Neural cell (in vitro differentiated cells): ENCODE measurements around the gene TMPRSS11A. TPM values are rescaled to one million over a fixed set of nuclear protein-coding genes. Genes with fewer than 3 reads are reported as not detected.

Experiments used
- H2AFZ ChIP-seq: fragments of 200-600, 300-800 bp; sonication (generic), shearing (Covaris generic); 2 replicates; pipeline ENCODE4 v1.6.0; 2014; ENCODE audit warnings: low read depth, mild to moderate bottlenecking, antibody characterized with exemption, low read length, moderate library complexity
- H3F3A ChIP-seq: fragments of 200-600 bp; shearing (Covaris generic); 2 replicates; pipeline ENCODE4 v1.6.1; 2016; ENCODE audit warnings: mild to moderate bottlenecking, moderate library complexity, mixed read lengths, antibody characterized with exemption, low read length; ENCODE audit not compliant: insufficient read depth, poor library complexity, severe bottlenecking
- H3K27ac ChIP-seq: fragments of 200-600, 300-800 bp; sonication (generic), shearing (Covaris generic); 2 replicates; pipeline ENCODE4 v1.5.1; 2014; ENCODE audit warnings: mild to moderate bottlenecking, low read length, moderate library complexity
- H3K27me3 ChIP-seq: fragments of 300-800, 200-600 bp; sonication (generic), shearing (Covaris generic); 2 replicates; pipeline ENCODE4 v1.6.0; 2014; ENCODE audit warnings: mild to moderate bottlenecking, low read depth, low read length, moderate library complexity; ENCODE audit not compliant: insufficient read depth
- H3K36me3 ChIP-seq: fragments of 300-800, 200-600 bp; sonication (generic), shearing (Covaris generic); 2 replicates; pipeline ENCODE4 v1.5.1; 2014; ENCODE audit warnings: mild to moderate bottlenecking, antibody characterized with exemption, low read length, moderate library complexity; ENCODE audit not compliant: insufficient read depth
- H3K4me2 ChIP-seq: fragments of 300-800, 200-600 bp; sonication (generic), shearing (Covaris generic); 2 replicates; pipeline ENCODE4 v1.6.0; 2014; ENCODE audit warnings: mild to moderate bottlenecking, low read length
- H3K4me3 ChIP-seq: fragments of 300-800, 200-600 bp; sonication (generic), shearing (Covaris generic); 2 replicates; pipeline ENCODE4 v1.5.1; 2014; ENCODE audit warnings: mild to moderate bottlenecking, low read length, moderate library complexity
- H3K79me2 ChIP-seq: fragments of 200-600 bp; shearing (Covaris generic); replicated peaks from 2 replicates; pipeline ENCODE4 v1.6.0; 2014; ENCODE audit warnings: mild to moderate bottlenecking, low read length, moderate library complexity; ENCODE audit not compliant: insufficient read depth
- H3K9ac ChIP-seq: fragments of 300-800, 200-600 bp; sonication (generic), shearing (Covaris generic); 2 replicates; pipeline ENCODE4 v1.6.1; 2016; ENCODE audit warnings: mild to moderate bottlenecking, low read length, mixed read lengths
- H3K9me2 ChIP-seq: fragments of 200-600 bp; shearing (Covaris generic); 2 replicates; pipeline ENCODE4 v1.6.1; 2016; ENCODE audit warnings: mild to moderate bottlenecking, low read length, mixed read lengths; ENCODE audit not compliant: insufficient read depth
- H3K9me3 ChIP-seq: fragments of 200-600, 300-800 bp; sonication (generic), shearing (Covaris generic); 2 replicates; pipeline ENCODE4 v1.6.1; 2016; ENCODE audit warnings: mild to moderate bottlenecking, mixed run types, low read length, moderate library complexity, mixed read lengths
- H4K20me1 ChIP-seq: fragments of 200-600 bp; shearing (Covaris generic); 2 replicates; pipeline ENCODE4 v1.6.1; 2016; ENCODE audit warnings: mild to moderate bottlenecking, mixed run types; ENCODE audit not compliant: insufficient read depth
- EP300 ChIP-seq: fragments of 450-650 bp; conservative IDR thresholded peaks from 2 replicates; pipeline ENCODE4 v1.6.1; 2014; ENCODE audit warnings: antibody characterized with exemption, mild to moderate bottlenecking, moderate library complexity; ENCODE audit not compliant: poor library complexity, severe bottlenecking
- EZH2 ChIP-seq: fragments of 200-600, 300-800 bp; shearing (Covaris generic), sonication (generic); IDR thresholded peaks from 2 replicates; pipeline ENCODE4 v1.6.1; 2014; ENCODE audit warnings: antibody characterized with exemption, low read length, borderline replicate concordance, mild to moderate bottlenecking; ENCODE audit not compliant: insufficient read depth, poor library complexity, severe bottlenecking
- MXI1 ChIP-seq: fragments of 450-650 bp; conservative IDR thresholded peaks from 2 replicates; pipeline ENCODE4 v1.6.1; 2014; ENCODE audit warnings: antibody characterized with exemption, mild to moderate bottlenecking; ENCODE audit not compliant: poor library complexity, severe bottlenecking
- POLR2AphosphoS5 ChIP-seq: IDR thresholded peaks from 2 replicates; pipeline ENCODE4 v1.6.1; 2012
- RAD21 ChIP-seq: fragments of 450-650 bp; conservative IDR thresholded peaks from 2 replicates; pipeline ENCODE4 v1.6.1; 2014; ENCODE audit warnings: antibody characterized with exemption, mild to moderate bottlenecking, moderate library complexity
- SMC3 ChIP-seq: fragments of 450-650 bp; conservative IDR thresholded peaks from 2 replicates; pipeline ENCODE4 v1.6.1; 2014; ENCODE audit warnings: antibody characterized with exemption, mild to moderate bottlenecking, moderate library complexity; ENCODE audit not compliant: poor library complexity
- polyA plus RNA-seq: library from polyadenylated mRNA; depleted of rRNA; stranded (reverse); fragments of >200 nt; gene quantifications from 2 replicates; pipeline ENCODE4 v1.2.3, GENCODE V29; 2014
- TF ChIP-seq, protein P1 (sequence below): fragments of 450-650 bp; IDR thresholded peaks from 2 replicates; pipeline ENCODE4 v1.5.1; 2014; ENCODE audit warnings: antibody characterized with exemption, mild to moderate bottlenecking, moderate library complexity; ENCODE audit not compliant: poor library complexity, severe bottlenecking
- TF ChIP-seq, protein P2 (sequence below): IDR thresholded peaks from 2 replicates; pipeline ENCODE4 v1.6.1; 2012; ENCODE audit warnings: borderline replicate concordance

Gene TMPRSS11A
- polyA plus RNA-seq, 1 donor from 2014 or later = not detected

DNA sequence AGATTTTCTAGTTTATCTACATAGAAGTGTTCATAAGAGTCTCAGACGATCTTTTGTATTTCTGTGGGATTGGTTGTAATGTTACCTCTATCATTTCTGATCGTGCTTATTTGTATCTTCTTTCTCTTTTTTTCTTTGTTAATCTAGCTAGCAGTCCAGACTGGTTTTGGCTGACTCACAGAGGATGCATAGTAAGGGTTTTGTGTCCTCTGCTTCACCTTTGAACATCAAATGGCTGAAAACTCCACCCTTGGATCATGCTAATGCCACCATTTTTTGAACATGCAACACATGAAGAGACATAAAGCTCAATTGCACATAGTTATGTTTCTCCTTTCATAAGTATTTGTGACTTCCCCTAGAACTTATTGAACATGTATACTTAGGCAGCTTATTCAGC is 22.8 kb downstream of the TMPRSS11A start:
- no peak for TF ChIP-seq RAD21
- TF ChIP-seq EP300 = no peak
- no peak for TF ChIP-seq EZH2
- TF ChIP-seq, protein P1, sequence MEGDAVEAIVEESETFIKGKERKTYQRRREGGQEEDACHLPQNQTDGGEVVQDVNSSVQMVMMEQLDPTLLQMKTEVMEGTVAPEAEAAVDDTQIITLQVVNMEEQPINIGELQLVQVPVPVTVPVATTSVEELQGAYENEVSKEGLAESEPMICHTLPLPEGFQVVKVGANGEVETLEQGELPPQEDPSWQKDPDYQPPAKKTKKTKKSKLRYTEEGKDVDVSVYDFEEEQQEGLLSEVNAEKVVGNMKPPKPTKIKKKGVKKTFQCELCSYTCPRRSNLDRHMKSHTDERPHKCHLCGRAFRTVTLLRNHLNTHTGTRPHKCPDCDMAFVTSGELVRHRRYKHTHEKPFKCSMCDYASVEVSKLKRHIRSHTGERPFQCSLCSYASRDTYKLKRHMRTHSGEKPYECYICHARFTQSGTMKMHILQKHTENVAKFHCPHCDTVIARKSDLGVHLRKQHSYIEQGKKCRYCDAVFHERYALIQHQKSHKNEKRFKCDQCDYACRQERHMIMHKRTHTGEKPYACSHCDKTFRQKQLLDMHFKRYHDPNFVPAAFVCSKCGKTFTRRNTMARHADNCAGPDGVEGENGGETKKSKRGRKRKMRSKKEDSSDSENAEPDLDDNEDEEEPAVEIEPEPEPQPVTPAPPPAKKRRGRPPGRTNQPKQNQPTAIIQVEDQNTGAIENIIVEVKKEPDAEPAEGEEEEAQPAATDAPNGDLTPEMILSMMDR = no peak
- TF ChIP-seq, protein P2, sequence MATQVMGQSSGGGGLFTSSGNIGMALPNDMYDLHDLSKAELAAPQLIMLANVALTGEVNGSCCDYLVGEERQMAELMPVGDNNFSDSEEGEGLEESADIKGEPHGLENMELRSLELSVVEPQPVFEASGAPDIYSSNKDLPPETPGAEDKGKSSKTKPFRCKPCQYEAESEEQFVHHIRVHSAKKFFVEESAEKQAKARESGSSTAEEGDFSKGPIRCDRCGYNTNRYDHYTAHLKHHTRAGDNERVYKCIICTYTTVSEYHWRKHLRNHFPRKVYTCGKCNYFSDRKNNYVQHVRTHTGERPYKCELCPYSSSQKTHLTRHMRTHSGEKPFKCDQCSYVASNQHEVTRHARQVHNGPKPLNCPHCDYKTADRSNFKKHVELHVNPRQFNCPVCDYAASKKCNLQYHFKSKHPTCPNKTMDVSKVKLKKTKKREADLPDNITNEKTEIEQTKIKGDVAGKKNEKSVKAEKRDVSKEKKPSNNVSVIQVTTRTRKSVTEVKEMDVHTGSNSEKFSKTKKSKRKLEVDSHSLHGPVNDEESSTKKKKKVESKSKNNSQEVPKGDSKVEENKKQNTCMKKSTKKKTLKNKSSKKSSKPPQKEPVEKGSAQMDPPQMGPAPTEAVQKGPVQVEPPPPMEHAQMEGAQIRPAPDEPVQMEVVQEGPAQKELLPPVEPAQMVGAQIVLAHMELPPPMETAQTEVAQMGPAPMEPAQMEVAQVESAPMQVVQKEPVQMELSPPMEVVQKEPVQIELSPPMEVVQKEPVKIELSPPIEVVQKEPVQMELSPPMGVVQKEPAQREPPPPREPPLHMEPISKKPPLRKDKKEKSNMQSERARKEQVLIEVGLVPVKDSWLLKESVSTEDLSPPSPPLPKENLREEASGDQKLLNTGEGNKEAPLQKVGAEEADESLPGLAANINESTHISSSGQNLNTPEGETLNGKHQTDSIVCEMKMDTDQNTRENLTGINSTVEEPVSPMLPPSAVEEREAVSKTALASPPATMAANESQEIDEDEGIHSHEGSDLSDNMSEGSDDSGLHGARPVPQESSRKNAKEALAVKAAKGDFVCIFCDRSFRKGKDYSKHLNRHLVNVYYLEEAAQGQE = no peak
- no peak for TF ChIP-seq POLR2AphosphoS5
- TF ChIP-seq SMC3 = no peak
- no peaks in the 10 kb centered on the region for H3K9me3 ChIP-seq
- no peak overlapping the region for H3K27ac ChIP-seq
- H3K9ac ChIP-seq = no peak overlapping the region
- H3K27me3 ChIP-seq = no peaks in the 10 kb centered on the region
- no peak overlapping the region for H3K4me2 ChIP-seq
- no peak overlapping the region for H2AFZ ChIP-seq
- no peaks in the 10 kb centered on the region for H3F3A ChIP-seq
- no peaks in the 10 kb centered on the region for H4K20me1 ChIP-seq
- no peak overlapping the region for H3K4me3 ChIP-seq
- no peaks in the 10 kb centered on the region for H3K79me2 ChIP-seq
- H3K9me2 ChIP-seq = no peaks in the 10 kb centered on the region
- H3K36me3 ChIP-seq = no peaks in the 10 kb centered on the region

DNA sequence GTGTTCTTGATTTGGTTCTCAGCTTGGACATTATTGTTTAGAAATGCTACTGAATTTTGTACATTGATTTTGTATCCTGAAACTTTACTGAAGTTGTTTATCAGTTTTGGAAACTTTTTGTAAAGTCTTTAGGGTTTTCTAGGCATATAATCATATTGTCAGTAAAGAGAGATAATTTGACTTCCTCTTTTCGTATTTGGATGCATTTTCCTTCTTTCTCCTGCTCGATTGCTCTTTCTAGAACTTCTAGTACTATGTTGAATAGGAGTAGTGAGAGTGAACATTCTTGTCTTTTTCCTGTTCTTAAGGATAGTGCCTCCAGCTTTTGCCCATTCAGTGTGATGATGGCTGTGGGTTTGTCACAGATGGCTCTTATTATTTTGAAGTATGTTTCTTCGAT is 24.1 kb downstream of the TMPRSS11A start:
- Histone ChIP-seq H4K20me1 (no peaks in the 10 kb centered on the region), H3K4me3 (no peak overlapping the region)
- TF ChIP-seq, protein P2 = no peak
- no peak for TF ChIP-seq EP300
- TF ChIP-seq RAD21 = no peak
- no peak for TF ChIP-seq MXI1
- no peak for TF ChIP-seq EZH2
- TF ChIP-seq SMC3 = no peak

More for the DNA sequence above, 24.1 kb downstream of the TMPRSS11A start:
- Histone ChIP-seq H3F3A (no peaks in the 10 kb centered on the region), H3K4me2 (no peak overlapping the region), H3K9me3 (no peaks in the 10 kb centered on the region), H3K27ac (no peak overlapping the region), H3K79me2 (no peaks in the 10 kb centered on the region), H3K9me2 (no peaks in the 10 kb centered on the region), H3K36me3 (no peaks in the 10 kb centered on the region), H3K27me3 (no peaks in the 10 kb centered on the region), H3K9ac (no peak overlapping the region), H2AFZ (no peak overlapping the region)
